Endothelial cell (in vitro differentiated cells): ENCODE data around the gene SMAP2. TPM values are rescaled to one million over a fixed set of nuclear protein-coding genes. Genes with fewer than 3 reads are reported as not detected.
"Not testable (repeated sequence)": the region's sequence is repeated elsewhere in the genome, so short reads cannot be mapped to it uniquely, and the experiment has no call there.

Source experiments
- DNase-seq: peaks from one replicate; pipeline ENCODE4 v3.0.0; 2021; ENCODE audit warnings: low spot score
- H3K27ac Mint-ChIP-seq: one replicate; pipeline ENCODE4 v1.8.0; 2021; ENCODE audit warnings: mixed read lengths, inconsistent platforms; ENCODE audit not compliant: unreplicated experiment
- H3K27me3 Mint-ChIP-seq: one replicate; pipeline ENCODE4 v1.8.0; 2021; ENCODE audit warnings: mild to moderate bottlenecking, moderate library complexity, mixed read lengths, inconsistent platforms; ENCODE audit not compliant: unreplicated experiment
- H3K36me3 Mint-ChIP-seq: one replicate; pipeline ENCODE4 v1.8.0; 2021; ENCODE audit warnings: mild to moderate bottlenecking, low read depth, mixed read lengths, inconsistent platforms; ENCODE audit not compliant: unreplicated experiment
- H3K4me1 Mint-ChIP-seq: one replicate; pipeline ENCODE4 v1.8.0; 2021; ENCODE audit warnings: mild to moderate bottlenecking, mixed read lengths, inconsistent platforms; ENCODE audit not compliant: unreplicated experiment
- H3K4me3 Mint-ChIP-seq: one replicate; pipeline ENCODE4 v1.8.0; 2021; ENCODE audit warnings: mild to moderate bottlenecking, mixed read lengths, inconsistent platforms; ENCODE audit not compliant: unreplicated experiment
- H3K9me3 Mint-ChIP-seq: one replicate; pipeline ENCODE4 v1.8.0; 2021; ENCODE audit warnings: mixed read lengths, inconsistent platforms; ENCODE audit not compliant: unreplicated experiment
- CTCF ChIP-seq: fragments of 200-600 bp; sonication (generic); IDR thresholded peaks from one replicate; pipeline ENCODE4 v1.5.0; 2021; ENCODE audit warnings: antibody characterized with exemption; ENCODE audit not compliant: unreplicated experiment
- total RNA-seq: library from RNA; stranded (reverse); fragmentation: NEBNext Ultra II Directional; extraction: Animal tissue kit (Norgen Biotek cat#: 25700); gene quantifications from one replicate; pipeline ENCODE4 v1.2.1, GENCODE V29; 2021; ENCODE audit not compliant: unreplicated experiment

Gene SMAP2
- total RNA-seq, 1 donor from 2014 or later = 12.1 TPM

DNA sequence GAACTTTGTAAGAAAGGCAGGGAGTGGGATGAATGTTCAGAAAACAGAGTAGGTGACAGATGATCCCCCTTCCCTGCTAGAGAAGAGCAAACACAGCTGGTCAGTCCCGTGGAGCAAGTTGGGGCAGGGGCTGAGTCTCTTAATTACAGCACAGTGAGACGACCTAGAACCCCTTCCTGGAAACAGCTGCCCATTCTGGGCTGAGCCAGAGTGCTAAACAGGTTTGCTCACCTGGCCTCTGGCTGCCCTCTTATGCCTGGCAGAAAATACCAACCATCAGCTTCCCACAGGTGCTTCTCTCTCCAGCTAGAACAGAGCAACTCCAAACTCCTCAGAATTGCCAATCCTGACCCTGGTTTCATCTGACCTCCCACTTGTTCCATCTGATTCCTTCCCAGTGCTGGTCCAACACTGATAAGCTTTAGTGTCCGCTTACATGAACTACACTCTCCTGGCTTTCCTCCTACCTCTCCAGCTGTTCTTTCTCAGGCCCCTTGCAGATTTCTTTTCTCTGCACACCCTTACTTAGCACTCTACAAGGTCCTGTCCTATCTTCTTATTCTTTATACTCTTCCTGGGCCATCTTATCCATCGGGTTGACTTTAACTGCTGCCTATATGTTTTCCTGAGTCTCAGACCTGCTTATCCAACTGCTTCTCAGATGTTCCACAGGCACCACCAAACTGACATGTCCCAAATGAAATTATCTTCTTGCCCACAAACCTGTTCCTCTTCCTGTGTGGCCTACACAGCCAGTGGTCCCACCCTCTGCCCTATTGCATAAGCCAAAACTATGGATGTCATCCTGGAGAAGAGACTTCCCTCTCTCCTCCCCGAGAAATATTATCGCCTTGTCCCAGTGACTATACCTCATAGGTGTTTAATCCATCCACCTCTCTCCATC lies 33.9 kb upstream of the SMAP2 start:
- H3K36me3 Mint-ChIP-seq = no peaks in the 10 kb centered on the region
- no peak for TF ChIP-seq CTCF
- peaks cover 2% of the 10 kb centered on the region for H3K4me1 Mint-ChIP-seq
- H3K27me3 Mint-ChIP-seq = peaks cover 6% of the 10 kb centered on the region
- no peak for DNase-seq
- H3K9me3 Mint-ChIP-seq = no peaks in the 10 kb centered on the region
- peak overlapping the region; percentile 10 for H3K4me3 Mint-ChIP-seq
- H3K27ac Mint-ChIP-seq = no peak overlapping the region

DNA sequence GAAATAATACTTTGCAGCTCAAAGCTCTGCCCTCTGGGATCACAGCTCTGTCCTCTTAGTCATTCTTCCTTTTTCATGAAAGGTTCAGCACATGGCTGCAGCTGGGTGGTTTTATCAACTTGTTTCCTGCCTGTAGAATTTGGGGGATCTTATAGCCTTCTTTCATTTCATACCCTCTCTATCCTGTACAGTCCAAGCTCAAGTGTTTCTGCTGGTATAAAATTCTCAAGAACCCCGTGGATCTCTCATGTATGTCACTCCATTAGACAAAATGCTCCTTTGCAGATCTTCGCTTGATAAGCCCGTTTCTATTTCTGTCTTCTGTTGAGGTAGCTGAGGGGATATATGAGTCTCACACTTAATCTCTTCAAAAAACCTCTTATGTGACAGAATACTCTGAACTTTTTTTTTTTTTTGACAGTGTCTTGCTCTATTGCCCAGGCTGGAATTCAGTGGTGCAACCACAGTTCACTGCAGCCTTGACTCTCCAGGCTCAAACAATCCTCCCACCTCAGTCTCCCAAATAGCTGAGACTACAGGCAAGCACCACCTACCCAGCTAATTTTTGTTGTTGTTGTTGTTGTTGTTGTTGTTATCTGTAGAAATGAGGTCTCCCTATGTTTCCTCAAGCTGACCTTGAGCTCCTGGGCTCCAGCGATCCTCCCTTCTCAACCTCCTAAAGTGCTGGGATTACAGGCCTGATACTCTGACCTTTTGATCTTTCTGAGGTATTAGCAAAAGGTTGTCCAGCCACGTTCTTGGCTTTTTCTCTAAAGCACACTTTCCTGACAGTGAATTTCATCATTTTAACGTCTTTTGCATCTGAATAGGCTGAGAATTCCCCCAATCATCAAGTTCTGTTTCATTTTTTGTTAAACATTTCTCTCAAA lies 31.8 kb upstream of the SMAP2 start:
- Mint-ChIP-seq H3K4me1 (no peaks in the 10 kb centered on the region), H3K9me3 (no peaks in the 10 kb centered on the region), H3K4me3 (no peak overlapping the region), H3K36me3 (no peaks in the 10 kb centered on the region), H3K27ac (no peak overlapping the region), H3K27me3 (peaks cover 6% of the 10 kb centered on the region)
- DNase-seq = no peak
- no peak for TF ChIP-seq CTCF

DNA sequence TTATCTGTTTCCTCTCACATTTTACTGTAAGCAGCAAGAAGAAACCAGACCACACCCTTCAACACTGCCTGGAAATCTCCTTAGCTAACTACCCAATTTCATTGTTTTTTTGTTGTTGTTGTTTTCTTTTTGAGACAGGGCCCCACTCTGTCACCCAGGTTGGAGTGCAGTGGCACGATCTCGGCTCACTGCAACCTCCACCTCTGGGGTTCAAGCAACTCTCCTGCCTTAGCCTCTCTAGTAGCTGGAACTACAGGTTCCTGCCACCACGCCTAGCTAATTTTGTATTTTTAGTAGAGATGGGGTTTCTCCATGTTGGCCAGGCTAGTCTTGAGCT lies 31.2 kb upstream of the SMAP2 start:
- not testable (repeated sequence) for H3K9me3 Mint-ChIP-seq, H3K27ac Mint-ChIP-seq, H3K27me3 Mint-ChIP-seq, H3K4me1 Mint-ChIP-seq, H3K4me3 Mint-ChIP-seq, DNase-seq, H3K36me3 Mint-ChIP-seq

DNA sequence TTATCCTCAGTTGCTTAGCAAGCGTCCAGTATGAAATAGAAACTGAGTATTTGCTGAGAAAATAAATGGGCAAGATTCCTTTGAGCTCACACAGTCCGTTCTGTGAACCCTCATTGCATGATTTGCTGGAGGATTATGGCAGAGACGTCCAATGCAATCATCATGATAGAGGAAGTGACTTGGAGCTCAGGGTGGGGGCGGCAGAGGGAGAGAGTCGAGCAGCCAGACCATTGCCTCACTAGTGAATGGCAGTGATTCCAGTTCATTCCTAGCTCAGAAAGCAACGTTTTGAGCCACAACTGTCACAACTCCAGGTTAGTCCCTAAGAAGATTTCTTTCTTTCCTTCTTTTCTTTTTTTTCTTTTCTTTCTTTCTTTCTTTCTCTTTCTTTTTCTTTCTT lies 28.9 kb upstream of the SMAP2 start:
- no peak overlapping the region for H3K4me3 Mint-ChIP-seq
- no peak overlapping the region for H3K27ac Mint-ChIP-seq
- H3K4me1 Mint-ChIP-seq = no peaks in the 10 kb centered on the region
- DNase-seq = no peak
- no peaks in the 10 kb centered on the region for H3K9me3 Mint-ChIP-seq
- peaks cover 5% of the 10 kb centered on the region for H3K27me3 Mint-ChIP-seq
- no peak for TF ChIP-seq CTCF
- no peaks in the 10 kb centered on the region for H3K36me3 Mint-ChIP-seq

DNA sequence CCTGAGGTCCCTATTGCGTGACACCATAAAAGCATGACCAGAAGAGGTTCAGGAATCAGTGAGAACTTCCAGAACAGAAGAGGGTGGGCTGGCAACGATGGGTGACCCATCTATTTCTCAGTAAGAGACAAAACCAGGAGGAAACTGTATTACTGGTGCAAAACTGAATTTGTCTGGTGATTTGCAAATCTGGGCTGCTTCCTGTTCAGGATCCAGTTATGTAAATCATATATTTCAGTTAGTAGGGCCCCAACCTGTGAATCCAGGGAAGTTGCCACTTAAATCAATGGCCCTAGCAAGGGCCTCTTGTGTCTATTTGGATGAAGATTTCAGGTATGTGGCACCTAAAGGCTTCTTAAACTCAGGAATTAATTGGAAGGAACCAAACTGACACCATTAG lies 23.1 kb upstream of the SMAP2 start:
- H3K36me3 Mint-ChIP-seq = no peaks in the 10 kb centered on the region
- H3K27ac Mint-ChIP-seq = no peak overlapping the region
- no peak for TF ChIP-seq CTCF
- no peaks in the 10 kb centered on the region for H3K9me3 Mint-ChIP-seq
- no peaks in the 10 kb centered on the region for H3K4me1 Mint-ChIP-seq
- H3K4me3 Mint-ChIP-seq = no peak overlapping the region
- H3K27me3 Mint-ChIP-seq = no peaks in the 10 kb centered on the region
- no peak for DNase-seq
